Activated CD8-positive, alpha-beta memory T cell treated with anti-CD3 and anti-CD28 coated beads, Interleukin-2, amount 10 ng/mL, durations not matched to agents 7 days and 5 days (primary cell): Measurements from ENCODE around the gene ATP1A1. TPM values are rescaled to one million over a fixed set of nuclear protein-coding genes. Genes with fewer than 3 reads are reported as not detected.

Experiments used
- ATAC-seq: fragments of 150-1000 bp; cut with Tn5 transposase; one replicate; pipeline ENCODE4 v1.10.0; 2021; ENCODE audit warnings: moderate library complexity
- CTCF ChIA-PET: fragments of 350-600 bp; sonication (Branson Sonifier 250); formaldehyde crosslinking; loops from one replicate; lab custom pipeline; 2021; ENCODE audit warnings: antibody characterized with exemption; lab: Charles Lee
- DNase-seq: peaks from one replicate; pipeline ENCODE4 v3.0.0-alpha.2; 2020
- H3K27ac Mint-ChIP-seq: one replicate; pipeline ENCODE4 v1.8.0; 2021; ENCODE audit warnings: mild to moderate bottlenecking, mixed read lengths
- H3K27me3 Mint-ChIP-seq: one replicate; pipeline ENCODE4 v1.8.0; 2021; ENCODE audit warnings: mixed read lengths
- H3K36me3 Mint-ChIP-seq: one replicate; pipeline ENCODE4 v1.8.0; 2021; ENCODE audit warnings: mild to moderate bottlenecking, mixed read lengths
- H3K4me1 Mint-ChIP-seq: one replicate; pipeline ENCODE4 v1.8.0; 2021; ENCODE audit warnings: mixed read lengths
- H3K4me3 Mint-ChIP-seq: one replicate; pipeline ENCODE4 v1.8.0; 2021; ENCODE audit warnings: mild to moderate bottlenecking, moderate library complexity, mixed read lengths
- H3K9me3 Mint-ChIP-seq: one replicate; pipeline ENCODE4 v1.8.0; 2022; ENCODE audit warnings: low read depth, mixed read lengths
- total RNA-seq, 2 experiments: library from RNA; stranded (reverse); gene quantifications; one replicate each; pipeline ENCODE4 v1.2.3, GENCODE V29; 2021

ATP1A1 gene
- total RNA-seq, 2 experiments from 2014 or later: 169 to 206 TPM

- H3K27me3 Mint-ChIP-seq: no peaks in the 10 kb centered on the region
- H3K27ac Mint-ChIP-seq: peak overlapping the region; percentile 90
Measured at GRCh38 chr1:116416854-116417513, 43.9 kb downstream of the ATP1A1 start.

GRCh38 chr1:116417678-116418077 lies 44.6 kb downstream of the ATP1A1 start:
- Mint-ChIP-seq H3K9me3 (no peaks in the 10 kb centered on the region), H3K4me3 (peak overlapping the region; percentile 91), H3K4me1 (peaks cover 62% of the 10 kb centered on the region), H3K27ac (peak overlapping the region; percentile 90), H3K27me3 (no peaks in the 10 kb centered on the region), H3K36me3 (peaks cover 11% of the 10 kb centered on the region)
- no peak for ATAC-seq
- CTCF ChIA-PET: interaction anchor here (0.7 to 4.3 kb wide), 10 partner anchors 15 to 278 kb away, joined by 3 to 22 read pairs (median 6); no protein-coding TSS in a partner anchor
- no peak for DNase-seq

More at GRCh38 chr1:116416854-116417513, 43.9 kb downstream of the ATP1A1 start:
- peaks cover 11% of the 10 kb centered on the region for H3K36me3 Mint-ChIP-seq
- ATAC-seq (no peak), DNase-seq (no peak)
- no peaks in the 10 kb centered on the region for H3K9me3 Mint-ChIP-seq
- CTCF ChIA-PET: interaction anchor here (0.7 to 4.3 kb wide), 8 partner anchors 8 to 278 kb away, joined by 3 to 22 read pairs (median 3); no protein-coding TSS in a partner anchor
- peaks cover 62% of the 10 kb centered on the region for H3K4me1 Mint-ChIP-seq
- peak overlapping the region; percentile 91 for H3K4me3 Mint-ChIP-seq

- H3K27me3 Mint-ChIP-seq: no peaks in the 10 kb centered on the region
- CTCF ChIA-PET: interaction anchor here (0.8 to 4.3 kb wide), 13 partner anchors 12 to 279 kb away, joined by 3 to 22 read pairs (median 4); no protein-coding TSS in a partner anchor
- DNase-seq (peak; percentile 91), ATAC-seq (peak; percentile 96)
- peak overlapping the region; percentile 90 for H3K27ac Mint-ChIP-seq
- peaks cover 57% of the 10 kb centered on the region for H3K4me1 Mint-ChIP-seq
- peaks cover 11% of the 10 kb centered on the region for H3K36me3 Mint-ChIP-seq
- peak overlapping the region; percentile 91 for H3K4me3 Mint-ChIP-seq
- no peaks in the 10 kb centered on the region for H3K9me3 Mint-ChIP-seq
Measured at GRCh38 chr1:116418091-116418830, 45.2 kb downstream of the ATP1A1 start.

GRCh38 chr1:116420417-116421200 lies 47.6 kb downstream of the ATP1A1 start:
- Mint-ChIP-seq H3K9me3 (no peaks in the 10 kb centered on the region), H3K27me3 (peaks cover 6% of the 10 kb centered on the region), H3K4me3 (no peak overlapping the region), H3K27ac (no peak overlapping the region), H3K4me1 (peaks cover 41% of the 10 kb centered on the region), H3K36me3 (peaks cover under 1% of the 10 kb centered on the region)
- CTCF ChIA-PET: interaction anchor here (1.7 to 4.3 kb wide), 3 partner anchors 10 to 65 kb away, joined by 5 to 15 read pairs (median 15); no protein-coding TSS in a partner anchor
- DNase-seq (no peak), ATAC-seq (no peak)

- Mint-ChIP-seq H3K4me1 (peaks cover 8% of the 10 kb centered on the region), H3K36me3 (no peaks in the 10 kb centered on the region), H3K4me3 (no peak overlapping the region), H3K27me3 (peaks cover 6% of the 10 kb centered on the region), H3K9me3 (no peaks in the 10 kb centered on the region), H3K27ac (no peak overlapping the region)
- DNase-seq (peak; percentile 11), ATAC-seq (no peak)
- CTCF ChIA-PET: no interaction called here
Measured at GRCh38 chr1:116424438-116424837, 51.4 kb downstream of the ATP1A1 start.

GRCh38 chr1:116424863-116425262 lies 51.8 kb downstream of the ATP1A1 start:
- Mint-ChIP-seq H3K9me3 (no peaks in the 10 kb centered on the region), H3K4me3 (no peak overlapping the region), H3K36me3 (no peaks in the 10 kb centered on the region), H3K27me3 (peaks cover 9% of the 10 kb centered on the region), H3K4me1 (peaks cover 7% of the 10 kb centered on the region), H3K27ac (no peak overlapping the region)
- CTCF ChIA-PET: no interaction called here
- ATAC-seq: no peak
- peak; percentile 12 for DNase-seq

GRCh38 chr1:116425987-116426386 lies 52.9 kb downstream of the ATP1A1 start:
- H3K27me3 Mint-ChIP-seq: peaks cover 9% of the 10 kb centered on the region
- H3K4me3 Mint-ChIP-seq: no peak overlapping the region
- ATAC-seq: no peak
- peak; percentile 14 for DNase-seq
- no peaks in the 10 kb centered on the region for H3K4me1 Mint-ChIP-seq
- CTCF ChIA-PET: no interaction called here
- H3K36me3 Mint-ChIP-seq: no peaks in the 10 kb centered on the region
- H3K27ac Mint-ChIP-seq: no peak overlapping the region
- H3K9me3 Mint-ChIP-seq: no peaks in the 10 kb centered on the region

- H3K36me3 Mint-ChIP-seq: no peaks in the 10 kb centered on the region
- CTCF ChIA-PET: no interaction called here
- H3K27ac Mint-ChIP-seq: no peak overlapping the region
- no peak overlapping the region for H3K4me3 Mint-ChIP-seq
- peaks cover 9% of the 10 kb centered on the region for H3K27me3 Mint-ChIP-seq
- DNase-seq: peak; percentile 25
- no peaks in the 10 kb centered on the region for H3K9me3 Mint-ChIP-seq
- no peak for ATAC-seq
- no peaks in the 10 kb centered on the region for H3K4me1 Mint-ChIP-seq
Measured at GRCh38 chr1:116426401-116426800, 53.4 kb downstream of the ATP1A1 start.

- Mint-ChIP-seq H3K27ac (no peak overlapping the region), H3K4me3 (no peak overlapping the region), H3K27me3 (peaks cover 9% of the 10 kb centered on the region), H3K4me1 (no peaks in the 10 kb centered on the region), H3K36me3 (no peaks in the 10 kb centered on the region), H3K9me3 (no peaks in the 10 kb centered on the region)
- CTCF ChIA-PET: interaction anchor here (1.0 to 3.9 kb wide), 2 partner anchors 9 to 53 kb away, joined by 3 to 15 read pairs; no protein-coding TSS in a partner anchor
- DNase-seq: no peak
- no peak for ATAC-seq
Measured at GRCh38 chr1:116428576-116428975, 55.5 kb downstream of the ATP1A1 start.

- no peak for DNase-seq
- no peaks in the 10 kb centered on the region for H3K36me3 Mint-ChIP-seq
- H3K27me3 Mint-ChIP-seq: peaks cover 3% of the 10 kb centered on the region
- ATAC-seq: no peak
- CTCF ChIA-PET: interaction anchor here (1.1 to 3.9 kb wide), 3 partner anchors 10 to 291 kb away, joined by 3 to 15 read pairs (median 3); no protein-coding TSS in a partner anchor
- H3K9me3 Mint-ChIP-seq: no peaks in the 10 kb centered on the region
- no peak overlapping the region for H3K4me3 Mint-ChIP-seq
- H3K4me1 Mint-ChIP-seq: no peaks in the 10 kb centered on the region
- no peak overlapping the region for H3K27ac Mint-ChIP-seq
Measured at GRCh38 chr1:116429821-116430374, 56.9 kb downstream of the ATP1A1 start.

- Mint-ChIP-seq H3K9me3 (no peaks in the 10 kb centered on the region), H3K27ac (no peak overlapping the region), H3K4me3 (no peak overlapping the region), H3K27me3 (peaks cover 8% of the 10 kb centered on the region), H3K36me3 (no peaks in the 10 kb centered on the region), H3K4me1 (no peaks in the 10 kb centered on the region)
- CTCF ChIA-PET: interaction anchor here (3.9 kb wide), 1 partner anchor 12 kb away, joined by 15 read pairs; no protein-coding TSS in a partner anchor
- ATAC-seq: no peak
- DNase-seq: no peak
Measured at GRCh38 chr1:116431870-116432500, 58.9 kb downstream of the ATP1A1 start.

GRCh38 chr1:116432655-116433265 lies 59.7 kb downstream of the ATP1A1 start:
- CTCF ChIA-PET: interaction anchor here (3.9 kb wide), 1 partner anchor 13 kb away, joined by 15 read pairs; no protein-coding TSS in a partner anchor
- H3K4me1 Mint-ChIP-seq: no peaks in the 10 kb centered on the region
- DNase-seq (no peak), ATAC-seq (no peak)
- peaks cover 15% of the 10 kb centered on the region for H3K27me3 Mint-ChIP-seq
- H3K36me3 Mint-ChIP-seq: no peaks in the 10 kb centered on the region
- no peaks in the 10 kb centered on the region for H3K9me3 Mint-ChIP-seq
- H3K27ac Mint-ChIP-seq: no peak overlapping the region
- no peak overlapping the region for H3K4me3 Mint-ChIP-seq
